ENCODE results near the gene CHRM5.

- TF ChIP-seq EZH2 (IDR thresholded peaks at IDR 0.05; ENCODE audit: insufficient read depth, poor library complexity, severe bottlenecking) (no peak), EZH2phosphoT487 (IDR thresholded peaks at IDR 0.05; ENCODE audit: insufficient read depth, low read depth) (no peak)
Measured at GRCh38 chr15:33968821-33969220, 524 bp downstream of the CHRM5 start.
